ENCODE results near the gene B3GALNT2.
"Not testable (repeated sequence)": the region's sequence is repeated elsewhere in the genome, so short reads cannot be mapped to it uniquely, and the experiment has no call there.

B3GALNT2 gene

DNA sequence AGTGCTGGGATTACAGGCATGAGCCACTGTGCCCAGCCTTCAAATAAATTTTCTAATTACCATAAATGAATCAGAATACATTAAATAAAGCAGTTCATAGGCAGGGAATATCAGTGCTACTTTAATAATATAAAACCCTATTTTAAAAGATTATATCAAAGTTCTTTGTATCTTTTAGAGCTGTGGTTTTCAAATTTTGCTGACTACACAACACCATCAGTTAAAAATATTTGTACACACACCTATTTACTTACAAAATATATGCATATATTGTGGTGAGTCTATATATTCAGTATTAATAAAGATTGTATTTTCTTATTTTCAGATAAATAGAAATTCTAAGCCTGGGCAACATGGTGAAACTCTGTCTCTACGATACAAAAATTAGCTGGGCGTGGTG is 18.7 kb downstream of the B3GALNT2 start:
- Mint-ChIP-seq H3K4me3 (no peak overlapping the region), H3K4me1 (ENCODE audit: low read depth) (peaks cover 6% of the 10 kb centered on the region), H3K9me3 (peaks cover 3% of the 10 kb centered on the region), H3K27me3 (no peaks in the 10 kb centered on the region), H3K27ac (no peak overlapping the region), H3K36me3 (ENCODE audit: low read depth) (peaks cover 46% of the 10 kb centered on the region)
- no peak for DNase-seq

DNA sequence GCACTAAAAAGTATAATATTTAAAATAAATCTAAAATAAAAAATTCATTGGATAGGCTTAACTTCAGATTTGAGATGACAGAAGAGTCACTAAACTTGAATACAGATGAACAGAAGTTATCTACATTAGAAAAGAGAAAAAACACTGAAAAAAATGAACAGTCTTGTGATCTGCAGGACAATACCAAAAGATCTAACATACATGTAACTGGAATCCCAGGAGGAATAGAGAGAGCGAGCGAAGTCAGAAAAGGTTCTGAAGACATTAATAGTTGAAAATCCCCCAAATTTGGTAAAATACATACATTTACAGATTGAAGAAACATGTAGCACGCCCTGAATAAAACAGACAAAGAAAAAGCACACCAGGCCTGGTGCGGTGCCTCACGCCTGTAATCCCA is 21.2 kb downstream of the B3GALNT2 start:
- Mint-ChIP-seq H3K27me3 (no peaks in the 10 kb centered on the region), H3K36me3 (ENCODE audit: low read depth) (peaks cover 60% of the 10 kb centered on the region), H3K4me1 (ENCODE audit: low read depth) (no peaks in the 10 kb centered on the region)

DNA sequence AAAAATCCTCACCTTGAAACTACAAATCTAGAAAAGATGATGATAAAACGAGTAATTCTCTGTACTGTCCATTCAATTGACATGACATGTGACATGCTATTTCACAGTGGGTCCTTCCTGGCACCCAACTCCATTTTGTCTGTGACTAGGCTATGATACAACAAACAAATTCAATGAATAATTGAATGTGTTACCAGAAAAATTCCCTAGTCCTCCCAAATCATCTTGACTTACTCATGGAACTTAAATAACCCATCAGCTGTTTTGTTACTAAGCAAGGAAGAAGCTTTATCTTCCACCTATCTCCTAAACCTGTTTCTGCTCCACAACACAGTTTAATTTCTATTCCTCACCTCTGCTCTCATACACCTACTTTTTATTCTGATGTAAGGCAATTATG is 30.4 kb downstream of the B3GALNT2 start:
- Mint-ChIP-seq H3K27ac (no peak overlapping the region), H3K36me3 (ENCODE audit: low read depth) (peaks cover 34% of the 10 kb centered on the region), H3K27me3 (no peaks in the 10 kb centered on the region), H3K4me1 (ENCODE audit: low read depth) (peaks cover 8% of the 10 kb centered on the region), H3K4me3 (no peak overlapping the region), H3K9me3 (no peaks in the 10 kb centered on the region)
- no peak for DNase-seq

More for the DNA sequence above, 21.2 kb downstream of the B3GALNT2 start:
- Mint-ChIP-seq H3K27ac (no peak overlapping the region), H3K4me3 (no peak overlapping the region), H3K9me3 (peaks cover 3% of the 10 kb centered on the region)
- no peak for DNase-seq

DNA sequence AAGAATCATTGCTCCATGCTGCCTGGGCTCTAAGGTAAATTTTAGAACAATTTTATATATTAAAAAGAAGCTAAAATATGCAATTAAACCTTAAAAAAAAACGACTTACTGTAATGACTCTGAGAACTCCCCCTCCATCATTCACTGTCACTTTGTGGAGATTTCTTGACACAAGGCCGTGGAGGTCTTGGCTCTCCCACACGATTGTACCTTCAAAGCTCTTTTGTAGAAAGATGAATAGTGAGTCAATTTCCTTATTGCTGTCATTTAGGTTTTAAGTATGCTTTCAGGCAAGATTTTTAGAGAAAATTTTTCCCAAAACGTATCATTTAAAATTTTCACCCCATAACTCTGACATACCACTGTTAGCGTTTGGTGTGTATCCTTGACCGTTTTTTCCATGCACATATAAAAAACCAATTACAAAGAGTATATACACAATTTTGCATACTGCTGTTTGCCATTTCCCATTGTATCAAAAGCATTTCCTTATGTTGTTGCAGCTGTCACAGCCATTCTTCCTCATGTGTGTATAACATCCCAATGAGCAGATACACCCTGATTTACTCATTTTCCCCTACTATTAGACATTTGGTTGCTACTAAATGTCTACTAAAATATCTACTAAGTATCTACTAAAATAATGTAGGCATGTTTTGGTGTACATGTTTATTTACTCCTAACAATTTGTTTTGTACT is 33.4 kb downstream of the B3GALNT2 start:
- no peak overlapping the region for H3K27ac Mint-ChIP-seq
- H3K4me1 Mint-ChIP-seq (ENCODE audit: low read depth), result peaks cover 8% of the 10 kb centered on the region
- H3K36me3 Mint-ChIP-seq (ENCODE audit: low read depth), result peaks cover 24% of the 10 kb centered on the region
- DNase-seq, result no peak
- no peak overlapping the region for H3K4me3 Mint-ChIP-seq
- no peaks in the 10 kb centered on the region for H3K9me3 Mint-ChIP-seq
- no peaks in the 10 kb centered on the region for H3K27me3 Mint-ChIP-seq

DNA sequence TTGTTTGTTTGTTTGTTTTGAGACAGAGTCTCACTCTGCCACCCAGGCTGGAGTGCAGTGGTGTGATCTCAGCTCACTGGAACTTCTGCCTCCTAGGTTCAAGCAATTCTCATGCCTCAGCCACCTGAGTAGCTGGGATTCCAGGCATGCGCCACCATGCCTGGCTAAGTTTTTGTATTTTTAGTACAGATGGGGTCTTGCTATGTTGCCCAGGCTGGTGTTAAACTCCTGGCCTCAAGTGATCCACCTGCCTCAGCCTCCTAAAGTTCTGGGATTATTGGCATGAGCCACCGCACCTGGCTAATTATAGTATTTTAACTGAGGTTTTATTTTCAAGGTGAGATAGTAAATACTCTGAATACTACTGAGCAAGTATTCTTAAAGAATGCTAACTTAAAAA is 34.4 kb downstream of the B3GALNT2 start:
- not testable (repeated sequence) for H3K4me3 Mint-ChIP-seq; H3K27ac Mint-ChIP-seq; H3K4me1 Mint-ChIP-seq (ENCODE audit: low read depth); DNase-seq; H3K27me3 Mint-ChIP-seq; H3K9me3 Mint-ChIP-seq
- H3K36me3 Mint-ChIP-seq (ENCODE audit: low read depth), result peaks cover 28% of the 10 kb centered on the region

DNA sequence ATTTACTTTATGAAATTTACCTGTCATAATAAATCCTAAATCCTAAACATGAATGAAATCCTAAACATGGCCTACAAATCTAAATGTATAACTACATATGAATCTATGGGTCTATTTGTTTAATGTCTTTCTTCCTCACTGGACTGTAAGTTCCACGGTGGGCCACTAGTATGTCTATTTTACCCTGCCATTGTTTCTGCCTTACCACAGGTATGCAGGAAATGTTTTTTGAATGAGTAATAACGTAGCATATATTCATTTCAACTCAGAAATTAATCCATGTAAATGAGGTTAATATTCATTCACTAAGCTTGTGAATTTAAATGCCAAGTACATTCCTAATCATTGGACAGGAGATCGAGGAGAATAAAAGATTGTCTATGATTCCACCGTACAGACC is 35.3 kb downstream of the B3GALNT2 start:
- Mint-ChIP-seq H3K27me3 (no peaks in the 10 kb centered on the region), H3K4me1 (ENCODE audit: low read depth) (peaks cover 6% of the 10 kb centered on the region), H3K27ac (no peak overlapping the region), H3K4me3 (no peak overlapping the region), H3K9me3 (no peaks in the 10 kb centered on the region), H3K36me3 (ENCODE audit: low read depth) (peaks cover 32% of the 10 kb centered on the region)
- no peak for DNase-seq

DNA sequence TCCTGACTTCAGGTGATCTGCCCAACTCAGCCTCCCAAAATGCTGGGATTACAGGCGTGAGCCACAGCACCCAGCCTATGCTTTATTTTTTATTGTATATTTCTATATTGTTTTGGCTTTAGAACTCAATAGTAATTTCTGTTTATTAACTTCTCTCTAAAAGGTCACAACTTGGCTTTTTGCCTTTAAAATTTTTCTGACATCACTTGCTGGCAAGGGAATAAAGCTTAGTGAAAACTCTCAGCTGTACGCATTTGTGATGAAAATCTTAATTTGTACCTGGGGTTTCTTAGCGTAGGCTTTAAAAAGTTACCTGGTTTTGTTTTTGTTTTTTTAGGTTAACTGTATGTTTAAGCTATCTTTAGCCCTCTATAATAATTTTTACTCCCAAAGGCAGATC is 36.2 kb downstream of the B3GALNT2 start:
- DNase-seq, result no peak
- Mint-ChIP-seq H3K27ac (no peak overlapping the region), H3K36me3 (ENCODE audit: low read depth) (peaks cover 32% of the 10 kb centered on the region), H3K9me3 (no peaks in the 10 kb centered on the region), H3K4me1 (ENCODE audit: low read depth) (no peaks in the 10 kb centered on the region), H3K27me3 (no peaks in the 10 kb centered on the region), H3K4me3 (no peak overlapping the region)

DNA sequence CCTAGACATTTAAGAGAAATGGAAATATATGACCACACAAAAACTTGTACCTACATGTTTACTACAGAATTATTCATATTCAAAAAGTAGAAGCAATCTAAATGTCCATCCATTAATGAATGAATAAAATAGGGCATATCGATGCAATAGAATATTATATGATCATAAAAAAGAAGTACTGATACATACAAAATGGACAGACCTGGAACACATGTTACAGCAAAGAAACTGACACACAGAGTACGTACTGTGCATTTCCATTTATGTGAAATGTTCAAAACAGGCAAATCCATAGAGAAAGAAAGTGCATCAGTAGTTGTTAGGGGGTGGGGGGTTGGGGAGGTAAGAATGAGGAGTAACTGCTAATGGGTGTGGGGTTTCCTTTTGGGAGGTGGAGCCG is 39.2 kb downstream of the B3GALNT2 start:
- no peaks in the 10 kb centered on the region for H3K27me3 Mint-ChIP-seq
- no peaks in the 10 kb centered on the region for H3K9me3 Mint-ChIP-seq
- H3K4me3 Mint-ChIP-seq, result no peak overlapping the region
- peaks cover 27% of the 10 kb centered on the region for H3K36me3 Mint-ChIP-seq (ENCODE audit: low read depth)
- peaks cover 16% of the 10 kb centered on the region for H3K4me1 Mint-ChIP-seq (ENCODE audit: low read depth)
- DNase-seq, result no peak
- H3K27ac Mint-ChIP-seq, result no peak overlapping the region

DNA sequence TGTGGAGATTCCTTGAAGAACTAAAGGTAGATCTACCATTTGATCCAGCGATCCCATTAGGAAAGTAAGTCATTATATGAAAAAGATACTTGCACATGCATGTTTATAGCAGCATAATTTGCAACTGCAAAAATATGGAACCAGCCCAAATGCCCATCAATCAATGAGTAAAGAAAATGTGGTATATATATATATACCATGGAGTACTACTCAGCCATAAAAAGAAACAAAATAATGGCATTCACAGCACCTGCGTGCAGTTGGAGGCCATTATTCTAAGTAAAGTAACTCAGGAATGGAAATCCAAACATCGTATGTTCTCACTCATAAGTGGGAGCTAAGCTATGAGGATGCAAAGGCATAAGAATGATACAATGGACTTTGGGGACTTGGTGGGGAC is 41.4 kb downstream of the B3GALNT2 start:
- H3K4me3 Mint-ChIP-seq, H3K27ac Mint-ChIP-seq, DNase-seq, H3K27me3 Mint-ChIP-seq, H3K9me3 Mint-ChIP-seq: not testable (repeated sequence)
- H3K36me3 Mint-ChIP-seq (ENCODE audit: low read depth), result peaks cover 14% of the 10 kb centered on the region
- peaks cover 16% of the 10 kb centered on the region for H3K4me1 Mint-ChIP-seq (ENCODE audit: low read depth)

DNA sequence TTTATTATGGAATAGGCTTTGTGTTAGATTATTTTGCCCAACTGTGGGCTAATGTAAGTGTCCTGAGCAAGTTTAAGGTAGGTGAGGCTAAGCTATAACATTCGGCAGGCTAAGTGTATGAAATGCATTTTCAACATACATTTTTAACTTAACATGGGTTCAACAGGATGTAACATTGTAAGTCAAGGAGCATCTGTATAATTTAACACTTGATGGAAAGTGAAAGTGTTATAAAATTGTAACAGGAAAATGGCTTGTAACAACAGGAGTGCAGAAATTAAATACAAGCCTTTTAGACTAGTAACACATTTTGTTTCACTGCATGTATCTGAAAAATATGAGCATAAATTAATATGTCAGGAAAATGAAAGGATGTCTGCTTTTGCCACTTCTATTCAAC is 42.3 kb downstream of the B3GALNT2 start:
- DNase-seq, result no peak
- peaks cover 16% of the 10 kb centered on the region for H3K4me1 Mint-ChIP-seq (ENCODE audit: low read depth)
- no peaks in the 10 kb centered on the region for H3K27me3 Mint-ChIP-seq
- H3K9me3 Mint-ChIP-seq, result no peaks in the 10 kb centered on the region
- no peak overlapping the region for H3K27ac Mint-ChIP-seq
- peaks cover 14% of the 10 kb centered on the region for H3K36me3 Mint-ChIP-seq (ENCODE audit: low read depth)
- no peak overlapping the region for H3K4me3 Mint-ChIP-seq

DNA sequence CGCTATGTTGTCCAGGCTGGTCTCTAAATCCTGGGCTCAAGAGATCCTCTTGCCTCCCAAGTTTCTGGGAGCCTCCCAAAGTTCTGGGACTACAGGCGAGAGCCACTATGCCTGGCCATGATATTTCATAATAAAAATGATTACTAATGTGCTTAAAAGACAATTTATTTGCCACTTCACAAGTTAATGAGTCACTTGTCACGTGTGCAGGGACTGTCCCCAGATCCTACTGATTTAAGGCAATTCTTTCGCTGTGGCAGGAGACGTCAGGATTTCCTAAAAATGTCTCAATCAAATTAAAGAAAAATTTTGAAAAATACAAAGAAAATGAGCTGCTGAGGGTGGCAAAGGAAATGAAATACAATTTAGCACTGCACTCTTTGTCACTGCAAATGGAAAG is 43.5 kb downstream of the B3GALNT2 start:
- Mint-ChIP-seq H3K27me3 (no peaks in the 10 kb centered on the region), H3K36me3 (ENCODE audit: low read depth) (peaks cover 10% of the 10 kb centered on the region), H3K9me3 (no peaks in the 10 kb centered on the region), H3K4me3 (no peak overlapping the region), H3K27ac (no peak overlapping the region), H3K4me1 (ENCODE audit: low read depth) (peaks cover 16% of the 10 kb centered on the region)
- no peak for DNase-seq

DNA sequence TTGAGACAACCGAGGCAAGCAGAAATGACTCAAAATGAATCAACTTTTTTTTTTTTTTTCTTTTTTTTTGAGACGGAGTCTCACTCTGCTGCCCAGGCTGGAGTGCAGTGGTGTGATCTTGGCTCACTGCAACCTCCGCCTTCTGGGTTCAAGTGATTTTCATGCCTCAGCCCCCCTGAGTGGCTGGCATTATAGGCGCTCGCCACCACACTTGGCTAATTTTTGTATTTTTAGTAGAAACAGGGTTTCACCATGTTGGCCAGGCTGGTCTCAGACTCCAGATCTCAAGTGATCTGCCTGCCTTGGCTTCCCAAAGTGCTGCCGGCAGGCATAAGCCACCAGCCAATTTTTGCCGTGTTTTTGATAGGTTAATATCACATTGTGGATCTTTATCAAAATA is 46.4 kb downstream of the B3GALNT2 start:
- not testable (repeated sequence) for H3K27me3 Mint-ChIP-seq, DNase-seq, H3K27ac Mint-ChIP-seq, H3K4me3 Mint-ChIP-seq, H3K9me3 Mint-ChIP-seq
- Mint-ChIP-seq H3K4me1 (ENCODE audit: low read depth) (peaks cover 16% of the 10 kb centered on the region), H3K36me3 (ENCODE audit: low read depth) (peaks cover 19% of the 10 kb centered on the region)

DNA sequence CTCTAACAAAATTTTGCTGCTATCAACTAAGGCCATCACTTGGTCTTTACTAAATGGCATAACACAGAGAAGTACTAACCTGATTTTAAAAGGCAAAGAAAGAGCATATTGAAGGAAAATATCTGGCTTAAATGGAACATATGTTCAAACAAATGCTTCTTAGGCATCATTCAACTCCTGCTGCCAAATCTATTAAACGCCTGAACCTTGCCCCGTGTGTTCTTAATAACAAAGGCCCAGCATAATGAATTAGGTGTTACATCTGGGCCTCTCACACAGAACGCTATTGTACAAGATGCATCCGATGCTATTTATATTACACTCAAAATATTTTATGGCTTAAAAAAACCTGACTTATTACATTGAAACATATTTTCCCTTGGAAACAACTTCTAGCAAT is 48.4 kb downstream of the B3GALNT2 start:
- H3K27ac Mint-ChIP-seq, result no peak overlapping the region
- DNase-seq, result no peak
- H3K4me1 Mint-ChIP-seq (ENCODE audit: low read depth), result peaks cover 1% of the 10 kb centered on the region
- peaks cover 37% of the 10 kb centered on the region for H3K36me3 Mint-ChIP-seq (ENCODE audit: low read depth)
- no peaks in the 10 kb centered on the region for H3K9me3 Mint-ChIP-seq
- no peak overlapping the region for H3K4me3 Mint-ChIP-seq
- H3K27me3 Mint-ChIP-seq, result no peaks in the 10 kb centered on the region

DNA sequence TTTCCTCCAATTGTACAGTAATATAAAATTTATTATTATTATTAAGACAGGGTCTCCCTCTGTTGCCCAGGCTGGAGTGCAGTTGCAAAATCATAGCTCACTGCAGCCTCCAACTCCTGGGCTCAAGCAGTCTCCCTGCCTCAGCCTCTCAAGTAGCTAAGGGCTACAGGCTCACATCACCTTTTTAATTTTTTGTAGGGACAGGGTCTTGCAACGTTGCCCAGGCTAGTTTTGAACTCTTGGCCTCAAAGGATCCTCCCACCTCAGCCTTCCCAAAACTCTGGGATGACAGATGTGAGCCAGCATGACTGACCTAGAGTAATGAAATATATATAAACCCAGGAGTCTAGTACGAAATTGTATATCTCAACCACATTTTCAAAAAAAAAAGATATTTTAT is 49.2 kb downstream of the B3GALNT2 start:
- H3K36me3 Mint-ChIP-seq (ENCODE audit: low read depth), result peaks cover 44% of the 10 kb centered on the region
- H3K4me3 Mint-ChIP-seq, result no peak overlapping the region
- no peaks in the 10 kb centered on the region for H3K27me3 Mint-ChIP-seq
- no peaks in the 10 kb centered on the region for H3K9me3 Mint-ChIP-seq
- no peak for DNase-seq
- no peak overlapping the region for H3K27ac Mint-ChIP-seq
- H3K4me1 Mint-ChIP-seq (ENCODE audit: low read depth), result no peaks in the 10 kb centered on the region

DNA sequence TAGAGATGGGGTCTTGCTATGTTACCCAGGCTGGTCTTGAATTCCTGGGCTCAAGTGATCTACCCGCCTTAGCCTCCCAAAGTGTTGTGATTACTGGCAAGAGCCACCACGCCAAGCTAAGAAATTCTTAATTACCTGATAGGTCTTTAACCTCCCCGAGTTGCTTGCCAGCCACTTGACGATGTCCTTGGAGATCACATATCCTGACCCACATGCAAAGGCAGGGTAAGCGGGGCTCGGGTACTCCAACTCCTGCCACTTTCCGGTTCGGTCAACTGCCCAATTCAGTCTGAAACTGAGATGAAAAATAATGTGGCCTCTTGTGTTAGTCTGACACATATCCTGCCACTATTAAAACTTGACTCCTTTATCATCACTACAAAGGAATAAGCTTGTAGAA is 50.2 kb downstream of the B3GALNT2 start:
- H3K27ac Mint-ChIP-seq, result no peak overlapping the region
- peaks cover 54% of the 10 kb centered on the region for H3K36me3 Mint-ChIP-seq (ENCODE audit: low read depth)
- no peaks in the 10 kb centered on the region for H3K4me1 Mint-ChIP-seq (ENCODE audit: low read depth)
- H3K9me3 Mint-ChIP-seq, result no peaks in the 10 kb centered on the region
- no peak for DNase-seq
- no peak overlapping the region for H3K4me3 Mint-ChIP-seq
- H3K27me3 Mint-ChIP-seq, result no peaks in the 10 kb centered on the region

Measured in activated T-cell treated with anti-CD3 and anti-CD28 coated beads, Interleukin-2, amount 50 U/mL, for 24 hours (primary cell).